ENCODE data around the gene LYST. TPM values are rescaled to one million over a fixed set of nuclear protein-coding genes. Genes with fewer than 3 reads are reported as not detected.

Gene LYST
- total and polyA plus RNA-seq, 10 of the 15 experiments (the other 5 are each of a cell fraction or from before 2014, with no cell fraction given), result 3.3 to 28.1 (median 5.6) TPM

DNA sequence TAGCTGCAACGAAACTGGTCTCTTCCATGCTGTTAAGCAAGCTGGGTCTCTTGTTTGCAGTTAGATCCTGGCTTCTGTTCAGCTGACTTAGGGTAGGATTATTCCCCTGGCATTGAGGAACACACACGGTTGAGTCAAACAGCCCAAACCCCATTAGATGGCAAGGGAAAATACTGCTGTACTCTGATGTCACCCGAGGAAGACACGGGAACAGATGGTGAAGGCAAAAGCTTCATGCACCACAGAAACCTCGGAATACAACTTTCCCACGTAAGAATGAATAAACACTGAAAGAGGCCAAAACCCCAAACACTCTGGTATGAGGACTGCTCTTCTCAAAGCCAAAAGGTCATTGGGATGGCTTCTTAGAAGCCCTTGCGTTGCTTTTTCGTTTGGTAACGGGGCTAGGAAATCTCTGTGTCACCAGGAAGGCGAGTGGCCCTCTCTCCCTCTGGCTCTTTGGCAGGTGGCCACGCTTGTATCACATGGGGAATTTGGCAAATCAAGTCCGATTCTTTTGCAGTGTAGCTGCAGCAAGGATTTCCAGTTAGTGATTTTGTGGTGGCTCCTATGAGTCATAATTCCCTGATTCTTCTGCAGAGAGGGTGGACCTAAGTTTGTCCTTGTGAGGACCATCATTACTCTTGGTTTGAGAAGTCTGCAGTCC is 16.7 kb upstream of the LYST start (continued):
- TF ChIP-seq, protein P1, sequence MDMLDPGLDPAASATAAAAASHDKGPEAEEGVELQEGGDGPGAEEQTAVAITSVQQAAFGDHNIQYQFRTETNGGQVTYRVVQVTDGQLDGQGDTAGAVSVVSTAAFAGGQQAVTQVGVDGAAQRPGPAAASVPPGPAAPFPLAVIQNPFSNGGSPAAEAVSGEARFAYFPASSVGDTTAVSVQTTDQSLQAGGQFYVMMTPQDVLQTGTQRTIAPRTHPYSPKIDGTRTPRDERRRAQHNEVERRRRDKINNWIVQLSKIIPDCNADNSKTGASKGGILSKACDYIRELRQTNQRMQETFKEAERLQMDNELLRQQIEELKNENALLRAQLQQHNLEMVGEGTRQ (IDR thresholded peaks at IDR 0.05; ENCODE audit: borderline replicate concordance, low read depth, low read length), result peak; percentile 2; the same call in 1 of the 2 replicates
- TF ChIP-seq TCF12 (IDR thresholded peaks at IDR 0.05; ENCODE audit: low read depth, low read length) (0 out of 2 replicates have a peak, but pooled peaks have one; percentile 9), EED (IDR thresholded peaks at IDR 0.05; ENCODE audit: low read depth) (peak; percentile 63), CBFB (IDR thresholded peaks at IDR 0.05; ENCODE audit: low read depth) (no peak), WRNIP1 (IDR thresholded peaks at IDR 0.05; ENCODE audit: borderline replicate concordance, low read depth, low read length) (no peak), BHLHE40 (IDR thresholded peaks at IDR 0.05; ENCODE audit: borderline replicate concordance in 1 of 2, low read depth in 2 of 2, low read length in 1 of 2) (no peak), YY1 (IDR thresholded peaks at IDR 0.05; ENCODE audit: low read depth, low read length) (no peak), MTA2 (IDR thresholded peaks at IDR 0.05; ENCODE audit: low read depth) (no peak), HDAC6 (IDR thresholded peaks at IDR 0.05; ENCODE audit: unreplicated experiment) (no peak), NFYA (IDR thresholded peaks at IDR 0.05; ENCODE audit: borderline replicate concordance, low read depth, low read length) (no peak), MXI1 (IDR thresholded peaks at IDR 0.05; ENCODE audit: low read depth, low read length) (no peak), EZH2 (IDR thresholded peaks at IDR 0.05; ENCODE audit: borderline replicate concordance, control insufficient read depth, low read depth, low read length) (no peak)
- TF ChIP-seq, protein P2, sequence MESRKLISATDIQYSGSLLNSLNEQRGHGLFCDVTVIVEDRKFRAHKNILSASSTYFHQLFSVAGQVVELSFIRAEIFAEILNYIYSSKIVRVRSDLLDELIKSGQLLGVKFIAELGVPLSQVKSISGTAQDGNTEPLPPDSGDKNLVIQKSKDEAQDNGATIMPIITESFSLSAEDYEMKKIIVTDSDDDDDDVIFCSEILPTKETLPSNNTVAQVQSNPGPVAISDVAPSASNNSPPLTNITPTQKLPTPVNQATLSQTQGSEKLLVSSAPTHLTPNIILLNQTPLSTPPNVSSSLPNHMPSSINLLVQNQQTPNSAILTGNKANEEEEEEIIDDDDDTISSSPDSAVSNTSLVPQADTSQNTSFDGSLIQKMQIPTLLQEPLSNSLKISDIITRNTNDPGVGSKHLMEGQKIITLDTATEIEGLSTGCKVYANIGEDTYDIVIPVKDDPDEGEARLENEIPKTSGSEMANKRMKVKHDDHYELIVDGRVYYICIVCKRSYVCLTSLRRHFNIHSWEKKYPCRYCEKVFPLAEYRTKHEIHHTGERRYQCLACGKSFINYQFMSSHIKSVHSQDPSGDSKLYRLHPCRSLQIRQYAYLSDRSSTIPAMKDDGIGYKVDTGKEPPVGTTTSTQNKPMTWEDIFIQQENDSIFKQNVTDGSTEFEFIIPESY (IDR thresholded peaks at IDR 0.05), result no peak
- TF ChIP-seq, protein P3, sequence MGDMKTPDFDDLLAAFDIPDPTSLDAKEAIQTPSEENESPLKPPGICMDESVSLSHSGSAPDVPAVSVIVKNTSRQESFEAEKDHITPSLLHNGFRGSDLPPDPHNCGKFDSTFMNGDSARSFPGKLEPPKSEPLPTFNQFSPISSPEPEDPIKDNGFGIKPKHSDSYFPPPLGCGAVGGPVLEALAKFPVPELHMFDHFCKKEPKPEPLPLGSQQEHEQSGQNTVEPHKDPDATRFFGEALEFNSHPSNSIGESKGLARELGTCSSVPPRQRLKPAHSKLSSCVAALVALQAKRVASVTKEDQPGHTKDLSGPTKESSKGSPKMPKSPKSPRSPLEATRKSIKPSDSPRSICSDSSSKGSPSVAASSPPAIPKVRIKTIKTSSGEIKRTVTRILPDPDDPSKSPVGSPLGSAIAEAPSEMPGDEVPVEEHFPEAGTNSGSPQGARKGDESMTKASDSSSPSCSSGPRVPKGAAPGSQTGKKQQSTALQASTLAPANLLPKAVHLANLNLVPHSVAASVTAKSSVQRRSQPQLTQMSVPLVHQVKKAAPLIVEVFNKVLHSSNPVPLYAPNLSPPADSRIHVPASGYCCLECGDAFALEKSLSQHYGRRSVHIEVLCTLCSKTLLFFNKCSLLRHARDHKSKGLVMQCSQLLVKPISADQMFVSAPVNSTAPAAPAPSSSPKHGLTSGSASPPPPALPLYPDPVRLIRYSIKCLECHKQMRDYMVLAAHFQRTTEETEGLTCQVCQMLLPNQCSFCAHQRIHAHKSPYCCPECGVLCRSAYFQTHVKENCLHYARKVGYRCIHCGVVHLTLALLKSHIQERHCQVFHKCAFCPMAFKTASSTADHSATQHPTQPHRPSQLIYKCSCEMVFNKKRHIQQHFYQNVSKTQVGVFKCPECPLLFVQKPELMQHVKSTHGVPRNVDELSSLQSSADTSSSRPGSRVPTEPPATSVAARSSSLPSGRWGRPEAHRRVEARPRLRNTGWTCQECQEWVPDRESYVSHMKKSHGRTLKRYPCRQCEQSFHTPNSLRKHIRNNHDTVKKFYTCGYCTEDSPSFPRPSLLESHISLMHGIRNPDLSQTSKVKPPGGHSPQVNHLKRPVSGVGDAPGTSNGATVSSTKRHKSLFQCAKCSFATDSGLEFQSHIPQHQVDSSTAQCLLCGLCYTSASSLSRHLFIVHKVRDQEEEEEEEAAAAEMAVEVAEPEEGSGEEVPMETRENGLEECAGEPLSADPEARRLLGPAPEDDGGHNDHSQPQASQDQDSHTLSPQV (IDR thresholded peaks at IDR 0.05), result no peak
- TF ChIP-seq, protein P4, sequence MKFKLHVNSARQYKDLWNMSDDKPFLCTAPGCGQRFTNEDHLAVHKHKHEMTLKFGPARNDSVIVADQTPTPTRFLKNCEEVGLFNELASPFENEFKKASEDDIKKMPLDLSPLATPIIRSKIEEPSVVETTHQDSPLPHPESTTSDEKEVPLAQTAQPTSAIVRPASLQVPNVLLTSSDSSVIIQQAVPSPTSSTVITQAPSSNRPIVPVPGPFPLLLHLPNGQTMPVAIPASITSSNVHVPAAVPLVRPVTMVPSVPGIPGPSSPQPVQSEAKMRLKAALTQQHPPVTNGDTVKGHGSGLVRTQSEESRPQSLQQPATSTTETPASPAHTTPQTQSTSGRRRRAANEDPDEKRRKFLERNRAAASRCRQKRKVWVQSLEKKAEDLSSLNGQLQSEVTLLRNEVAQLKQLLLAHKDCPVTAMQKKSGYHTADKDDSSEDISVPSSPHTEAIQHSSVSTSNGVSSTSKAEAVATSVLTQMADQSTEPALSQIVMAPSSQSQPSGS (IDR thresholded peaks at IDR 0.05; ENCODE audit: low read length), result peak; percentile 71
